Measurements from ENCODE around the gene ATRX.

ATRX gene

DNA sequence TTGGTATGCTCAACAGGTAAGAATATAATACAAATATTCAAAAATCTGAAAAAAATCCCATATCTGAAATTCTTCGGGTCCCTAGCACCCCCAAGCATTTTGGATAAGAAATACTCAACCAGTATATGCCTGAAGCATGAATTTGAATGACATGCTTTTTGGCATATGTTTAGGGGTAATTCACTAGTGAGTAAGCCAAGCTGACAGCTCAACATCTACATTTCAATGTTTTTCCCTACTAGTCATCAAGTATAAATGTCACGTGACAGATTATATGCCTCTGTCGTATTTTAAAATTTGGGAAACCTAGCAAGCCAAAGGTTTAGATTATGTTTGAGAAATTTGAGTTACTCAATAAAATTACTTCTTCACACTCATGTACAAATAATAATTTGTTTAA lies 213.7 kb downstream of the ATRX start:
- Histone ChIP-seq H3K23ac (ENCODE audit: low read length) (no peak overlapping the region), H3K27me3 (ENCODE audit: insufficient read depth, low read length) (no peaks in the 10 kb centered on the region), H3K79me2 (ENCODE audit: control insufficient read depth, insufficient read depth, low read length, poor library complexity) (no peaks in the 10 kb centered on the region), H2BK12ac (ENCODE audit: low read length) (no peak overlapping the region), H2AK5ac (ENCODE audit: low read length) (no peak overlapping the region), H4K12ac (ENCODE audit: low read depth, low read length) (no peak overlapping the region), H3K9me3 (ENCODE audit: insufficient read depth, low read depth, low read length) (no peaks in the 10 kb centered on the region), H3K4ac (ENCODE audit: low read depth, low read length) (no peak overlapping the region), H2BK120ac (ENCODE audit: insufficient read depth, low read length, poor library complexity) (no peak overlapping the region), H3K4me3 (ENCODE audit: low read depth, low read length) (no peak overlapping the region), H3K36me3 (ENCODE audit: control insufficient read depth in 1 of 2, insufficient read depth in 2 of 2, low read length in 2 of 2) (no peaks in the 10 kb centered on the region), H3K79me1 (ENCODE audit: low read length) (no peaks in the 10 kb centered on the region), H3K4me2 (ENCODE audit: low read length) (no peak overlapping the region), H2BK5ac (ENCODE audit: low read depth, low read length, poor library complexity) (no peak overlapping the region), H4K91ac (ENCODE audit: low read depth, low read length) (no peak overlapping the region), H3K18ac (ENCODE audit: low read length) (no peak overlapping the region), H4K8ac (ENCODE audit: low read depth, low read length) (no peak overlapping the region), H3K9ac (ENCODE audit: low read length) (no peak overlapping the region), H3K4me1 (ENCODE audit: control insufficient read depth in 1 of 2, insufficient read depth in 2 of 2, low read length in 2 of 2) (no peaks in the 10 kb centered on the region), H3K27ac (ENCODE audit: low read depth, low read length) (no peak overlapping the region), H2AFZ (ENCODE audit: insufficient read depth, low read length, poor library complexity) (no peak overlapping the region), H3K14ac (ENCODE audit: low read length) (no peak overlapping the region)
- no peak for DNase-seq
- WGBS (ENCODE audit: extremely low coverage, insufficient coverage, insufficient read length), result no CpG with 5 or more reads among the region's 3 CpGs

DNA sequence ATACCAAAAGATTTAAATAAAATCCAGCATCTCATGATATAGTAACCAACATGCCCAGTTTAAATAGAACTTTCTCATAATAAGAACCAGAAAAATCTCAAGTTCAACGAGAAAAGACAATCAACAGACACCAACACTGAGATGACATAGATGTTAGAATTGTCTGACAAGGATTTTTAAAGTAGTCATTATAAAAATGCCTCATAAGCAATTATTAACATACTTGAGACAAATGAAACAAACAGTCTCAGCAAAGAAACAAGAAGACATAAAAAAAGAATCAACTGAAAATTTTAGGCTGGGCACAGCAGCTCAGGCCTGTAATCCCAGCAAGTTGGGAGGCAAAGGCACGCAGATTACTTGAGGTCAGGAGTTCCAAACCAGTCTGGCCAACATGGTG lies 220.7 kb downstream of the ATRX start:
- Histone ChIP-seq H2BK5ac (ENCODE audit: low read depth, low read length, poor library complexity) (no peak overlapping the region), H3K36me3 (ENCODE audit: control insufficient read depth in 1 of 2, insufficient read depth in 2 of 2, low read length in 2 of 2) (peaks cover 0 to 3% of the 10 kb centered on the region in 2 experiments), H3K4ac (ENCODE audit: low read depth, low read length) (no peak overlapping the region), H2BK120ac (ENCODE audit: insufficient read depth, low read length, poor library complexity) (no peak overlapping the region), H3K4me3 (ENCODE audit: low read depth, low read length) (no peak overlapping the region), H3K4me2 (ENCODE audit: low read length) (no peak overlapping the region), H2AK5ac (ENCODE audit: low read length) (no peak overlapping the region), H4K12ac (ENCODE audit: low read depth, low read length) (no peak overlapping the region), H3K79me2 (ENCODE audit: control insufficient read depth, insufficient read depth, low read length, poor library complexity) (no peaks in the 10 kb centered on the region), H3K9ac (ENCODE audit: low read length) (no peak overlapping the region), H3K14ac (ENCODE audit: low read length) (no peak overlapping the region), H2AFZ (ENCODE audit: insufficient read depth, low read length, poor library complexity) (no peak overlapping the region), H3K27ac (ENCODE audit: low read depth, low read length) (no peak overlapping the region), H3K79me1 (ENCODE audit: low read length) (no peaks in the 10 kb centered on the region), H2BK12ac (ENCODE audit: low read length) (no peak overlapping the region), H3K9me3 (ENCODE audit: insufficient read depth, low read depth, low read length) (no peaks in the 10 kb centered on the region), H3K4me1 (ENCODE audit: control insufficient read depth in 1 of 2, insufficient read depth in 2 of 2, low read length in 2 of 2) (no peaks in the 10 kb centered on the region), H4K91ac (ENCODE audit: low read depth, low read length) (no peak overlapping the region), H3K27me3 (ENCODE audit: insufficient read depth, low read length) (no peaks in the 10 kb centered on the region), H3K23ac (ENCODE audit: low read length) (no peak overlapping the region), H4K8ac (ENCODE audit: low read depth, low read length) (no peak overlapping the region), H3K18ac (ENCODE audit: low read length) (no peak overlapping the region)
- no CpG with 5 or more reads among the region's 2 CpGs for WGBS (ENCODE audit: extremely low coverage, insufficient coverage, insufficient read length)
- no peak for DNase-seq

DNA sequence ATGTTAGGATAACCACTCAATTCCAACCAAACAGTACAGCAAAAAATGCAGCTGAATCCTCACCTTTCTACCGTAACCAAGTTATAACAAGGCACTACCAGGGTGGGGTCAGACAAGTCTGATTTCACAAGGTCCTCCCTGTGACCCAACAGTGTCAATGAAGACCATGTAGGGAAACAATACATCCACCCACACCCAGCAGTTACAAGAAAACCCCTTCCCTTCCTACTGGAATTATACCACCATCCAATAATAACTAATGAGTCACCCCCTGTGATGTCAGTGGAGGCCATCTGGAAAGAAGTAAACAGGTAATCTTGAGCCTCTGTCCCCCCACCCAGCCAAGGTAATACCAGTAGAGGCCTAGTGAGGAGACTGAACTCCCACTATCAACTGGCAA lies 221.2 kb downstream of the ATRX start:
- Histone ChIP-seq H3K79me2 (ENCODE audit: control insufficient read depth, insufficient read depth, low read length, poor library complexity) (no peaks in the 10 kb centered on the region), H2BK5ac (ENCODE audit: low read depth, low read length, poor library complexity) (no peak overlapping the region), H3K14ac (ENCODE audit: low read length) (no peak overlapping the region), H3K9me3 (ENCODE audit: insufficient read depth, low read depth, low read length) (no peaks in the 10 kb centered on the region), H3K4me1 (ENCODE audit: control insufficient read depth in 1 of 2, insufficient read depth in 2 of 2, low read length in 2 of 2) (no peaks in the 10 kb centered on the region), H3K36me3 (ENCODE audit: control insufficient read depth in 1 of 2, insufficient read depth in 2 of 2, low read length in 2 of 2) (peaks cover 0 to 3% of the 10 kb centered on the region in 2 experiments), H3K18ac (ENCODE audit: low read length) (no peak overlapping the region), H3K4ac (ENCODE audit: low read depth, low read length) (no peak overlapping the region), H3K9ac (ENCODE audit: low read length) (no peak overlapping the region), H4K8ac (ENCODE audit: low read depth, low read length) (no peak overlapping the region), H2AK5ac (ENCODE audit: low read length) (no peak overlapping the region), H3K27me3 (ENCODE audit: insufficient read depth, low read length) (no peaks in the 10 kb centered on the region), H2AFZ (ENCODE audit: insufficient read depth, low read length, poor library complexity) (no peak overlapping the region), H3K27ac (ENCODE audit: low read depth, low read length) (no peak overlapping the region), H3K79me1 (ENCODE audit: low read length) (no peaks in the 10 kb centered on the region), H3K4me2 (ENCODE audit: low read length) (no peak overlapping the region), H2BK120ac (ENCODE audit: insufficient read depth, low read length, poor library complexity) (no peak overlapping the region), H3K4me3 (ENCODE audit: low read depth, low read length) (no peak overlapping the region), H2BK12ac (ENCODE audit: low read length) (no peak overlapping the region), H4K12ac (ENCODE audit: low read depth, low read length) (no peak overlapping the region), H3K23ac (ENCODE audit: low read length) (no peak overlapping the region), H4K91ac (ENCODE audit: low read depth, low read length) (no peak overlapping the region)
- no CpG with 5 or more reads among the region's 1 CpG for WGBS (ENCODE audit: extremely low coverage, insufficient coverage, insufficient read length)
- no peak for DNase-seq

DNA sequence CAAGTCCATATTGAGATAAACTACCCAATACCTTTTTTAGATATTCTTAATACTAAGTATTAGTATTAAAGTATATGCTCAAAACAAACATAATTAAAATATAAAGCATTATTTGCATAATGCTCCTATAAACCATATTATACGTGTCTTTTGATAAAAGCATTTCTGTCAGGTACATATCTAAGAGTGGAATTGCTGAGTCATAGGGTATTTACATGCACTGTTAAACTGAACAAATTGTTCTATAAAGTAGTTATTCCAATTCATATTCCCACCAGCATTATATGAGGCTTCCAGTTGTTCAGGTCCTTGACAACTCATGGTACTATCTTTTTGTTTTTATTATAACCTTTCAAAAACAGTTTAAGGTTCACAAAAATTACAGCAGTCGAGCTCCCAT lies 224.6 kb downstream of the ATRX start:
- no peak overlapping the region for H3K27ac ChIP-seq (ENCODE audit: low read depth, low read length)
- H3K9me3 ChIP-seq (ENCODE audit: insufficient read depth, low read depth, low read length), result no peaks in the 10 kb centered on the region
- no peak overlapping the region for H3K4me2 ChIP-seq (ENCODE audit: low read length)
- H3K9ac ChIP-seq (ENCODE audit: low read length), result no peak overlapping the region
- H3K4me1 ChIP-seq (ENCODE audit: control insufficient read depth in 1 of 2, insufficient read depth in 2 of 2, low read length in 2 of 2), result no peaks in the 10 kb centered on the region
- no CpG with 5 or more reads among the region's 2 CpGs for WGBS (ENCODE audit: extremely low coverage, insufficient coverage, insufficient read length)
- H3K18ac ChIP-seq (ENCODE audit: low read length), result no peak overlapping the region
- no peak overlapping the region for H2BK12ac ChIP-seq (ENCODE audit: low read length)
- no peak overlapping the region for H3K23ac ChIP-seq (ENCODE audit: low read length)
- H4K91ac ChIP-seq (ENCODE audit: low read depth, low read length), result no peak overlapping the region
- DNase-seq, result no peak
- H3K79me1 ChIP-seq (ENCODE audit: low read length), result no peaks in the 10 kb centered on the region
- H4K8ac ChIP-seq (ENCODE audit: low read depth, low read length), result no peak overlapping the region
- H3K4ac ChIP-seq (ENCODE audit: low read depth, low read length), result no peak overlapping the region
- no peak overlapping the region for H2BK5ac ChIP-seq (ENCODE audit: low read depth, low read length, poor library complexity)
- H3K36me3 ChIP-seq (ENCODE audit: control insufficient read depth in 1 of 2, insufficient read depth in 2 of 2, low read length in 2 of 2), result peaks cover 0 to 1% of the 10 kb centered on the region in 2 experiments
- no peak overlapping the region for H2AK5ac ChIP-seq (ENCODE audit: low read length)
- no peaks in the 10 kb centered on the region for H3K27me3 ChIP-seq (ENCODE audit: insufficient read depth, low read length)
- H3K14ac ChIP-seq (ENCODE audit: low read length), result no peak overlapping the region
- no peak overlapping the region for H2AFZ ChIP-seq (ENCODE audit: insufficient read depth, low read length, poor library complexity)
- no peak overlapping the region for H4K12ac ChIP-seq (ENCODE audit: low read depth, low read length)
- no peak overlapping the region for H3K4me3 ChIP-seq (ENCODE audit: low read depth, low read length)
- no peak overlapping the region for H2BK120ac ChIP-seq (ENCODE audit: insufficient read depth, low read length, poor library complexity)
- no peaks in the 10 kb centered on the region for H3K79me2 ChIP-seq (ENCODE audit: control insufficient read depth, insufficient read depth, low read length, poor library complexity)

All from trophoblast cell (in vitro differentiated cells and primary cell).